PC-3 (cell line): ENCODE data around the gene LMBR1L. TPM values are rescaled to one million over a fixed set of nuclear protein-coding genes. Genes with fewer than 3 reads are reported as not detected.
"Not testable (repeated sequence)": the region's sequence is repeated elsewhere in the genome, so short reads cannot be mapped to it uniquely, and the experiment has no call there.

Experiments
- ATAC-seq: fragments of 200-7000 bp; cut with Tn5 transposase; 2 replicates; pipeline ENCODE4 v1.9.1; 2020; ENCODE audit warnings: mild to moderate bottlenecking, moderate library complexity
- BruUV-seq: library from RNA; stranded (reverse); fragments of 400-500 nt; replicated peaks from 2 replicates; lab custom pipeline; 2021; lab: Mats Ljungman, UMichigan
- CTCF ChIA-PET: fragments of 300-600 bp; sonication (Branson Sonifier 250); formaldehyde crosslinking; loops from one replicate; lab custom pipeline; 2022; ENCODE audit warnings: antibody characterized with exemption; lab: Charles Lee
- POLR2A ChIA-PET: fragments of 300-600 bp; sonication (Branson Sonifier 250); formaldehyde crosslinking; loops from one replicate; lab custom pipeline; 2022; ENCODE audit warnings: antibody characterized with exemption; ENCODE audit not compliant: unreplicated experiment; lab: Charles Lee
- DNase-seq: peaks from one replicate; pipeline ENCODE4 v3.0.0-alpha.2; 2015
- H2AFZ ChIP-seq: fragments of 300-600 bp; sonication (generic); 2 replicates; pipeline ENCODE4 v1.6.0; 2016; ENCODE audit warnings: antibody characterized with exemption, low read length
- H3F3A ChIP-seq: fragments of 300-600 bp; sonication (generic); one replicate; pipeline ENCODE4 v1.6.0; 2017; ENCODE audit warnings: antibody characterized with exemption, low read length, control low read depth, mild to moderate bottlenecking; ENCODE audit not compliant: unreplicated experiment
- H3K27ac ChIP-seq: fragments of 300-600 bp; sonication (generic); 2 replicates; pipeline ENCODE4 v1.5.1; 2016; ENCODE audit warnings: mild to moderate bottlenecking, low read length
- H3K27me3 ChIP-seq: fragments of 300-600 bp; sonication (generic); 2 replicates; pipeline ENCODE4 v1.6.1; 2016; ENCODE audit warnings: low read length, mixed read lengths
- H3K36me3 ChIP-seq: fragments of 300-600 bp; sonication (generic); 2 replicates; pipeline ENCODE4 v1.6.1; 2016; ENCODE audit warnings: low read depth, mixed run types, low read length, mixed read lengths
- H3K4me1 ChIP-seq: fragments of 300-600 bp; sonication (generic); 2 replicates; pipeline ENCODE4 v1.5.1; 2016; ENCODE audit warnings: low read length; ENCODE audit not compliant: insufficient read depth
- H3K4me2 ChIP-seq: fragments of 300-600 bp; sonication (generic); 2 replicates; pipeline ENCODE4 v1.6.0; 2016; ENCODE audit warnings: low read length
- H3K4me3 ChIP-seq: fragments of 300-600 bp; sonication (generic); 2 replicates; pipeline ENCODE4 v1.5.1; 2016; ENCODE audit warnings: mild to moderate bottlenecking, low read length, mixed read lengths
- H3K79me2 ChIP-seq: fragments of 300-600 bp; sonication (generic); 2 replicates; pipeline ENCODE4 v1.6.1; 2017; ENCODE audit warnings: low read length, mixed read lengths
- H3K9ac ChIP-seq: fragments of 300-600 bp; sonication (generic); 2 replicates; pipeline ENCODE4 v1.6.0; 2016; ENCODE audit warnings: mild to moderate bottlenecking, low read length
- H3K9me2 ChIP-seq: fragments of 300-600 bp; sonication (generic); replicated peaks from 2 replicates; pipeline ENCODE4 v1.6.1; 2016; ENCODE audit warnings: mixed run types, low read length, mixed read lengths
- H3K9me3 ChIP-seq: fragments of 300-600 bp; sonication (generic); 2 replicates; pipeline ENCODE4 v1.6.1; 2016; ENCODE audit warnings: low read length, mixed read lengths
- H4K20me1 ChIP-seq: fragments of 300-600 bp; sonication (generic); 2 replicates; pipeline ENCODE4 v1.6.1; 2016; ENCODE audit warnings: low read length, mixed read lengths
- CTCF ChIP-seq: fragments of 300-600 bp; sonication (generic); conservative IDR thresholded peaks from 2 replicates; pipeline ENCODE4 v1.5.1; 2017; ENCODE audit warnings: antibody characterized with exemption, low read depth, mild to moderate bottlenecking, low read length
- EZH2 ChIP-seq: fragments of 300-600 bp; sonication (generic); IDR thresholded peaks from one replicate; pipeline ENCODE4 v1.6.1; 2017; ENCODE audit warnings: antibody characterized with exemption, mild to moderate bottlenecking, low read length; ENCODE audit not compliant: unreplicated experiment
- EZH2phosphoT487 ChIP-seq: fragments of 300-600 bp; sonication (generic); IDR thresholded peaks from 2 replicates; pipeline ENCODE4 v1.6.1; 2018; ENCODE audit warnings: mild to moderate bottlenecking, antibody characterized with exemption, low read length, borderline replicate concordance
- intact Hi-C: fragments of 100-400 bp; cut with micrococcal nuclease; formaldehyde crosslinking; loops from 2 replicates; pipeline ENCODE4 v1.9.0; 2023
- total RNA-seq: library from RNA; depleted of rRNA; stranded (reverse); fragments of >200 nt; gene quantifications from 2 replicates; pipeline ENCODE4 v1.2.3, GENCODE V29; 2014

The LMBR1L gene
- total RNA-seq, 1 experiment from 2014 or later, result 17.1 TPM

DNA sequence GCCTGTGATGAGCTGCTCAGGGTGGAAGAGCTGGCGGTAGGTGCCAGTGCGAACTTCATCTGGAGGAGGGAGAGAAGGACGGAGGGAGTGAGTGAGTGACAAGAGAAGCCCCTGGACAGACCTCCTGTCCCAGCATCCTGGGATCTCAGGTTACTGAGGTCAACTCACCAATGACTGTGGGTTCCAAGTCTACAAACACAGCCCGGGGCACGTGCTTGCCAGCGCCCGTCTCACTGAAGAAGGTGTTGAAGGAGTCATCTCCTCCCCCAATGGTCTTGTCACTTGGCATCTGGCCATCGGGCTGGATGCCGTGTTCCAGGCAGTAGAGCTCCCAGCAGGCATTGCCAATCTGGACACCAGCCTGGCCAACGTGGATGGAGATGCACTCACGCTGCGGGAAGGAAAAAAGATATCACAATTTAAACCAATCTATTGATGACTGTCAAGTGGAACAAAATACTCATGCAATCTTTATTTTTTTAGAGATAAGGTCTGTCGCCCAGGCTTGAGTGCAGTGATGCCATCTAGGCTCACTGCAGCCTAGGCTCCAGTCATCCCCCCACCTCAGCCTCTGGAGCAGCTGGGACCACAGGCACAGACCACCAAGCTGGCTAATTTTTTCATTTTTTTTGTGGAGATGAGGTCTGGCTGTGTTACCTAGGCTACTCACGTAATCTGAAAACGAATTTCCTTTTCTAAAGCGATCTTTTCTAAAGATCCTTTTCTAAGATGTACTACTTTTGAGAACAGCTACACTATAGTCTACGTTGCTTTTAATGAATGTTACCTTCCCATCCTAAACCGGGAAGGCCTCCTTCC lies 18.9 kb upstream of the LMBR1L start:
- intact Hi-C loops, result loop anchor here (2.0 kb wide), 2 partner anchors 59 to 105 kb away; partner anchors contain the start of gene TUBA1A
- H3K27ac ChIP-seq, result peak overlapping the region; percentile 87

DNA sequence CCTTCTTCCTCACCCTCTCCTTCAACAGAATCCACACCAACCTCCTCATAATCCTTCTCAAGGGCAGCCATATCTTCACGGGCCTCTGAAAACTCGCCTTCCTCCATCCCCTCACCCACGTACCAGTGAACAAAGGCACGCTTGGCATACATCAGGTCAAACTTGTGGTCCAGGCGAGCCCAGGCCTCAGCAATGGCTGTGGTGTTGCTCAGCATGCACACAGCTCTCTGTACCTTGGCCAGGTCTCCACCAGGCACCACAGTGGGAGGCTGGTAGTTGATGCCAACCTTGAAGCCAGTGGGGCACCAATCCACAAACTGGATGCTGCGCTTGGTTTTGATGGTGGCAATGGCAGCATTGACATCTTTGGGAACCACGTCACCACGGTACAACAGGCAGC lies 17.3 kb upstream of the LMBR1L start:
- CTCF ChIA-PET, H3K4me2 ChIP-seq: not testable (repeated sequence)

More for the DNA sequence above, 18.9 kb upstream of the LMBR1L start:
- ChIA-PET POLR2A (no interaction called here), CTCF (interaction anchor here (0.6 kb wide), 1 partner anchor 42 kb away, joined by 3 read pairs; no protein-coding TSS in a partner anchor)
- TF ChIP-seq EZH2 (no peak), EZH2phosphoT487 (no peak), CTCF (no peak)
- Histone ChIP-seq H3K9ac (peak overlapping the region; percentile 100), H3K4me3 (peak overlapping the region; percentile 84), H3K4me1 (peaks cover 31% of the 10 kb centered on the region), H3K9me2 (no peaks in the 10 kb centered on the region), H3K27me3 (no peaks in the 10 kb centered on the region), H3K9me3 (no peaks in the 10 kb centered on the region), H3F3A (peaks cover 17% of the 10 kb centered on the region), H3K36me3 (peaks cover 29% of the 10 kb centered on the region), H2AFZ (no peak overlapping the region), H3K4me2 (peak overlapping the region; percentile 94), H4K20me1 (peaks cover 15% of the 10 kb centered on the region), H3K79me2 (peaks cover 50% of the 10 kb centered on the region)
- no peak for DNase-seq
- no TSS peak for BruUV-seq
- ATAC-seq, result no peak

GRCh38 chr12:49126852-49127763 lies 16.5 kb upstream of the LMBR1L start:
- H3F3A ChIP-seq, result peaks cover 17% of the 10 kb centered on the region
- H4K20me1 ChIP-seq, result peaks cover 15% of the 10 kb centered on the region
- no TSS peak for BruUV-seq
- ATAC-seq (no peak), DNase-seq (no peak)
- no peaks in the 10 kb centered on the region for H3K27me3 ChIP-seq
- no peaks in the 10 kb centered on the region for H3K9me3 ChIP-seq
- peaks cover 20% of the 10 kb centered on the region for H3K4me1 ChIP-seq
- CTCF ChIA-PET, result no interaction called here
- H3K4me2 ChIP-seq, result no peak overlapping the region
- intact Hi-C loops, result no loop called here
- H3K36me3 ChIP-seq, result peaks cover 29% of the 10 kb centered on the region
- TF ChIP-seq EZH2 (no peak), EZH2phosphoT487 (no peak), CTCF (no peak)
- POLR2A ChIA-PET, result no interaction called here
- H3K27ac ChIP-seq, result no peak overlapping the region
- H3K4me3 ChIP-seq, result no peak overlapping the region
- H3K9ac ChIP-seq, result no peak overlapping the region
- H2AFZ ChIP-seq, result no peak overlapping the region
- peaks cover 32% of the 10 kb centered on the region for H3K79me2 ChIP-seq
- H3K9me2 ChIP-seq, result no peaks in the 10 kb centered on the region

More for the DNA sequence above, 17.3 kb upstream of the LMBR1L start:
- H3K9me2 ChIP-seq, POLR2A ChIA-PET, BruUV-seq, H3K9ac ChIP-seq, DNase-seq, H3K4me3 ChIP-seq, H2AFZ ChIP-seq, H3K9me3 ChIP-seq, intact Hi-C loops, H3K27ac ChIP-seq, ATAC-seq, H3K27me3 ChIP-seq: not testable (repeated sequence)
- peaks cover 15% of the 10 kb centered on the region for H4K20me1 ChIP-seq
- H3K4me1 ChIP-seq, result peaks cover 28% of the 10 kb centered on the region
- peaks cover 17% of the 10 kb centered on the region for H3F3A ChIP-seq
- H3K36me3 ChIP-seq, result peaks cover 29% of the 10 kb centered on the region
- H3K79me2 ChIP-seq, result peaks cover 40% of the 10 kb centered on the region
